Neuron (in vitro differentiated cells): ENCODE data around the gene MRPL39.

ENCODE experiments used
- H2AFZ ChIP-seq: one replicate; pipeline ENCODE4 v1.6.1; 2013; ENCODE audit warnings: low read depth, mild to moderate bottlenecking, inconsistent platforms, low read length, moderate library complexity
- H3K27me3 ChIP-seq: one replicate; pipeline ENCODE4 v1.6.1; 2013; ENCODE audit warnings: low read length; ENCODE audit not compliant: insufficient read depth
- H3K36me3 ChIP-seq: one replicate; pipeline ENCODE4 v1.6.1; 2013; ENCODE audit warnings: low read length; ENCODE audit not compliant: insufficient read depth
- H3K4me1 ChIP-seq: one replicate; pipeline ENCODE4 v1.6.1; 2013; ENCODE audit warnings: low read length; ENCODE audit not compliant: insufficient read depth
- H3K4me3 ChIP-seq: 2 replicates; pipeline ENCODE4 v1.5.1; 2013; ENCODE audit warnings: mild to moderate bottlenecking, low read length, moderate library complexity
- H3K9me3 ChIP-seq: one replicate; pipeline ENCODE4 v1.6.1; 2013; ENCODE audit warnings: low read length

MRPL39 gene

DNA sequence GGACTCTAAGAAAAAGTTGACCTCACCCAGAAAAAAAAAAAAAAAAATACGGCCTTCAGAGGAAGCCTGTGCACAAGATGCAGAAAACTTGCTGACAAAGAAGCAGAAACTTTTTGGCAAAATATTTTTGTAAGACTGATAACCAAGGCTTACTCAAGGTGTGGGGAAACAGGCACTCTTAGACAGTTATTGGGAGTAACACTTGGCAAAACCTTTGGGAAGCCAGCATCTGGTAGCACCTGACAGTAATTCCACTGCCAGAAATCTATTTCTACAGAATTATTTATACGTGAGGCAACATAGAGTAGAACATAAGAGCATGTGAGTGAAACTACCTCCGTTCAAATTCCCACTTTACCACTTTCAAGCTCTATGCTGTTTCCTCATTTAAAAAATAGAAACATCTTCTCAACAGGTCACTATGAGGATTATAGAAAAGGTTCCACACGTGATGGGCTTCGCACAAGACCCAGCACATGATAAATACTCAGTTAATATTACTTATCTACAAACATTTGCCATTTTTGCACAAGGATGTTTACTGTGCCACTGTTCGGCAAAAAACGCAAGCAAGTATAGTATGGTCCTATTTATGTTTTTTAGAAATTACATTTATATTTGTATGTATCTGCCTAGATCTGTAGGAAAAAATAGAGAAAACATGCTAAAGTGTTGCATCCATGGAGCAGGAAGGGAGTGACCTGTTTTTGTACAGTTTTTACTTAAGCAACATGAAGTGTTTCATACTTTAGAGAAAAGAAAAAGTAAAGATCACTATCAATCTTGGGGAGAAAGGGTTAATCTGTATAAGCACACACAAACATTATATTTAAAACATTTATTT lies 22.2 kb downstream of the MRPL39 start:
- no peaks in the 10 kb centered on the region for H3K9me3 ChIP-seq
- peaks cover 42% of the 10 kb centered on the region for H3K36me3 ChIP-seq
- H2AFZ ChIP-seq, result no peak overlapping the region
- H3K4me3 ChIP-seq, result no peak overlapping the region
- no peaks in the 10 kb centered on the region for H3K4me1 ChIP-seq
- H3K27me3 ChIP-seq, result no peaks in the 10 kb centered on the region

DNA sequence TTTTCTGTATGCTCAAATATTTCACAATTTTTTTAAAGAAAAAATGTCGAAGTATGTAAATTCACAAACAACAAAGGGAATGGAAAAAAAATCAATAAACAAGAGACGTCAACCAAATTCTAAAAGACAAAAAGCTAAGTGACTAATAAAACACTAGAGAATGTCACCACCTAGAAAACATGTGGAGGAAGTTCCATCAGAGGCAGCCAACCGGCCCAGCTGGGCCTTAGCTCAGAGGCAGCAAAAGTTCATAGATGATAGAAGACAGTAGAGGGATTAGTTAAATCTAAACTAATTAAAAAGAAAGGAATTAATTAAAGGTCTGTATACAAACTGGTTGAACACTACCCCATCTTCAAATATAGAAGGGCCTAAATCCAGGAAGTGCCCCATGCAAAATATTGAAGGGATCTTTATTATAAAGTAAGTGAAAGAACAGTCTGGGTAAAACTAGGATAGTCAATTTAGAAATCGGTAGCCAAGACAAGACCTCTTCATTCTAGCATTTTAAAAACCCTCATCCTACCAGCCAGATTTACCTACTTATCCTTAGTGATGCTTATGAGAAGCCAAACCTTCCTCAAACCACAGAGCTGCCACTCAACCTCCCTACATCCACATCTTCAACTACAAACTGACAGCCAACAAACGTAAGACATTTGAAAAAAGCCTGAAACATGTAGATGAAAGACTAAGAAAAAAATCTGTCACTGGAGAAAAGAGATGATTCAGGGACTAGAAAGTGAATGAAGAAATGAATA lies 23.7 kb downstream of the MRPL39 start:
- Histone ChIP-seq H3K27me3 (no peaks in the 10 kb centered on the region), H3K4me3 (no peak overlapping the region), H2AFZ (no peak overlapping the region), H3K9me3 (no peaks in the 10 kb centered on the region), H3K36me3 (peaks cover 28% of the 10 kb centered on the region), H3K4me1 (no peaks in the 10 kb centered on the region)

- peaks cover 24% of the 10 kb centered on the region for H3K36me3 ChIP-seq
- no peaks in the 10 kb centered on the region for H3K9me3 ChIP-seq
- no peaks in the 10 kb centered on the region for H3K27me3 ChIP-seq
- no peak overlapping the region for H3K4me3 ChIP-seq
- H3K4me1 ChIP-seq, result no peaks in the 10 kb centered on the region
- H2AFZ ChIP-seq, result no peak overlapping the region
Measured at GRCh38 chr21:25582888-25583287, 24.4 kb downstream of the MRPL39 start.

DNA sequence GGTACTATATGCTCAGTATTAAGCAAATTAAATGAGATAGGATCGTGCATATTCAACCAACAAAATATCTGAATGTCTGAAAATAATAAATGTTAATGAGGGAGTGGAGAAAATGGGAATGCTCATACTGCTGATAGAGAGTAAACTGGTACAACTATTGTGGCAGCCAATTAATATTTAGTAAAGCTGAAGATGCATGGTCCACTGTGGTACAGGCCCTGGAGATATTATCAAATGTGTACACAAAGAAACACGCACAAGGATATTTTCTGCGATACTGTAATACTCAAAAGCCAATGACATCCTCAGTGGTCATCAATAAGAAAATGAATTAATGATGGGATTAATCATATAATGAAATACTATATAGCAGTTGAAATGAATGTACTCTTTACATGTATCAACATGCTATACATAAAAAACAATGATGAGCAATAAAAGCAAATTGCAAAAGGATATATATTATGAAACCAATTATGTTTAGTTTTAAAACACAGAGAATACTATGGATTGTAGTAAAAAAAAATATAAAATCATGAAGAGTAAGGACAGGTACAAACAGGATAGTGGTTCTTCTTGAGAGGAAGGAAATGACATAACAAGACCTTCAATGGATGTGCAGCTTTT lies 25.0 kb downstream of the MRPL39 start:
- H3K36me3 ChIP-seq, result peaks cover 19% of the 10 kb centered on the region

GRCh38 chr21:25581582-25581981 lies 25.7 kb downstream of the MRPL39 start:
- peaks cover 19% of the 10 kb centered on the region for H3K36me3 ChIP-seq
- no peaks in the 10 kb centered on the region for H3K9me3 ChIP-seq
- H3K4me3 ChIP-seq, result no peak overlapping the region
- H3K27me3 ChIP-seq, result no peaks in the 10 kb centered on the region
- H3K4me1 ChIP-seq, result no peaks in the 10 kb centered on the region
- no peak overlapping the region for H2AFZ ChIP-seq

More for the DNA sequence above, 25.0 kb downstream of the MRPL39 start:
- H3K4me1 ChIP-seq, result no peaks in the 10 kb centered on the region
- H3K9me3 ChIP-seq, result no peaks in the 10 kb centered on the region
- H3K4me3 ChIP-seq, result no peak overlapping the region
- no peak overlapping the region for H2AFZ ChIP-seq
- H3K27me3 ChIP-seq, result no peaks in the 10 kb centered on the region

DNA sequence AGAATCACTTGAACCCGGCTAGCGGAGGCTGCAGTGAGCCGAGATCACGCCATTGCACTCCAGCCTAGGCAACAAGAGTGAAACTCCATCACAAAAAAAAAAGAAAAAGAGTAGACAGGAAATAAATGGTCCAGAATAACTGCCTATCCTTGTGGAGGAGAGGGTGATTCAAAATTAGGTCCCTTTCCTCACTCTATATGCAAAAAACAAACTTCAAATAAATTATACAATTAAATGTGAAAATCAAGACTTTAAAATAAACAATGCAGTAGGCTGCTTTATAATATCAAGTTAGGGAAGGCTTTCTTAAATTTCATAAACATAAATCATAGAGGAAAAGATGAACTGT lies 26.4 kb downstream of the MRPL39 start:
- H3K4me3 ChIP-seq, result no peak overlapping the region
- H3K36me3 ChIP-seq, result peaks cover 16% of the 10 kb centered on the region
- H3K9me3 ChIP-seq, result no peaks in the 10 kb centered on the region
- H2AFZ ChIP-seq, result no peak overlapping the region
- no peaks in the 10 kb centered on the region for H3K27me3 ChIP-seq
- H3K4me1 ChIP-seq, result no peaks in the 10 kb centered on the region

DNA sequence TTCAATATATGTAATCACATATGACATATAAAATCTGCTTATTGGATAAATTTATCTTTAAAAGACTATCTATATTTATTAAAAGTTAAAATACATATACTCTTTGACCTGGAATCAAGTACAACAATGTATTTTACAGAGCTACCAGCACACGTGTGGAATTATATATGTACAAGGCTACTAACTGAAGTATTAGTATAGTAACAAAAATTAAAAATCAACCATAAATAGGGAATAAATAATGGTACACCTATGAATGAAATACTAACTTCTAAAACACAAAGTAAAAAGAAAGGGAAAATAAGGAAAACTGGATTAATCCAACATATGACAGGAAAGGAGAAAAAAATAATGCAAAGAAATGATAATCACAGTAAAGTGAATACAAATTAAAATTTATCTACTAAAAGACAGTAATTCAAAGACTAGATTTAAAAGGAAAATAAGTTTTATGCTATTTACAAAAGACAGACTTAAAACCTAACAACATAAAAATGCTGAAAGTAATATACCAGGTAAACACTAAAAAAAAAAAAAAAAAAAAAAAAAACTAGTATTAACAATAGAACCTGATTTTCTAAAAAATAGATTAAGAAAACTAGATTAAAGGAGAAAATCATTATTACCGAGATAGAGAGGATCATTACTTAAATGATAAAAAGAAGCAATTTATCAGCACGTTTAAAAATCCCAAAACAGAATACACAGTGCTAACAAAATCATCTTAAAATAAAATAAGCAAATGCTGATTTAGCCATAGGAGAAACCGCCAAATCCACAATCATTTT lies 27.9 kb downstream of the MRPL39 start:
- no peaks in the 10 kb centered on the region for H3K27me3 ChIP-seq
- peaks cover 8% of the 10 kb centered on the region for H3K36me3 ChIP-seq
- no peak overlapping the region for H3K4me3 ChIP-seq

GRCh38 chr21:25578056-25578961 lies 29.0 kb downstream of the MRPL39 start:
- Histone ChIP-seq H3K4me1 (peaks cover 9% of the 10 kb centered on the region), H3K4me3 (no peak overlapping the region), H3K36me3 (peaks cover 3% of the 10 kb centered on the region), H2AFZ (no peak overlapping the region), H3K27me3 (no peaks in the 10 kb centered on the region), H3K9me3 (no peaks in the 10 kb centered on the region)

More for the DNA sequence above, 27.9 kb downstream of the MRPL39 start:
- Histone ChIP-seq H3K9me3 (no peaks in the 10 kb centered on the region), H3K4me1 (no peaks in the 10 kb centered on the region), H2AFZ (no peak overlapping the region)

GRCh38 chr21:25577424-25578055 lies 29.7 kb downstream of the MRPL39 start:
- Histone ChIP-seq H3K9me3 (no peaks in the 10 kb centered on the region), H3K36me3 (peaks cover 3% of the 10 kb centered on the region), H3K27me3 (no peaks in the 10 kb centered on the region), H3K4me3 (no peak overlapping the region), H3K4me1 (peaks cover 10% of the 10 kb centered on the region), H2AFZ (no peak overlapping the region)

- Histone ChIP-seq H3K4me3 (no peak overlapping the region), H3K4me1 (peaks cover 11% of the 10 kb centered on the region), H2AFZ (no peak overlapping the region), H3K9me3 (no peaks in the 10 kb centered on the region), H3K27me3 (no peaks in the 10 kb centered on the region), H3K36me3 (peaks cover 2% of the 10 kb centered on the region)
Measured at GRCh38 chr21:25573409-25574206, 33.7 kb downstream of the MRPL39 start.

- no peak overlapping the region for H3K4me3 ChIP-seq
- peaks cover 2% of the 10 kb centered on the region for H3K36me3 ChIP-seq
- no peaks in the 10 kb centered on the region for H3K9me3 ChIP-seq
- peaks cover 19% of the 10 kb centered on the region for H3K4me1 ChIP-seq
- no peaks in the 10 kb centered on the region for H3K27me3 ChIP-seq
- no peak overlapping the region for H2AFZ ChIP-seq
Measured at GRCh38 chr21:25572861-25573310, 34.4 kb downstream of the MRPL39 start.
